HepG2 (cell line): ENCODE measurements around the gene CALR. TPM values are rescaled to one million over a fixed set of nuclear protein-coding genes. Genes with fewer than 3 reads are reported as not detected.

ENCODE experiments used
- HCFC1 ChIP-seq: fragments of 150-350 bp; IDR thresholded peaks from 2 replicates; pipeline ENCODE4 v1.6.1; 2014; ENCODE audit warnings: low read depth, low read length
- KDM4B ChIP-seq: sonication (generic); formaldehyde crosslinking; IDR thresholded peaks from 2 replicates; pipeline ENCODE4 v1.4.0; 2020; ENCODE audit warnings: missing genetic modification reagents
- MTA1 ChIP-seq: sonication (generic); formaldehyde crosslinking; IDR thresholded peaks from 2 replicates; pipeline ENCODE4 v1.4.0; 2020; ENCODE audit warnings: missing genetic modification reagents, mild to moderate bottlenecking, borderline replicate concordance
- MTA3 ChIP-seq: sonication (generic); formaldehyde crosslinking; IDR thresholded peaks from 2 replicates; pipeline ENCODE4 v1.4.0; 2020; ENCODE audit warnings: missing genetic modification reagents
- NFKB2 ChIP-seq: sonication (generic); formaldehyde crosslinking; IDR thresholded peaks from 2 replicates; pipeline ENCODE4 v1.4.0; 2020; ENCODE audit warnings: missing genetic modification reagents, borderline replicate concordance
- NR3C1 ChIP-seq: sonication (generic); formaldehyde crosslinking; IDR thresholded peaks from 2 replicates; pipeline ENCODE4 v1.4.0; 2020; ENCODE audit warnings: missing genetic modification reagents
- RFX1 ChIP-seq: fragments of 450-650 bp; IDR thresholded peaks from 2 replicates; pipeline ENCODE4 v1.6.1; 2017
- YEATS4 ChIP-seq: sonication (generic); formaldehyde crosslinking; IDR thresholded peaks from 2 replicates; pipeline ENCODE4 v1.4.0; 2020; ENCODE audit warnings: missing genetic modification reagents, borderline replicate concordance
- ZBTB7B ChIP-seq: sonication (generic); formaldehyde crosslinking; IDR thresholded peaks from 2 replicates; pipeline ENCODE4 v1.4.0; 2020; ENCODE audit warnings: missing genetic modification reagents
- ZFY ChIP-seq: sonication (generic); formaldehyde crosslinking; IDR thresholded peaks from 2 replicates; pipeline ENCODE4 v1.4.0; 2020; ENCODE audit warnings: missing genetic modification reagents
- ZNF317 ChIP-seq: sonication (generic); formaldehyde crosslinking; IDR thresholded peaks from 2 replicates; pipeline ENCODE4 v1.5.0; 2020; ENCODE audit warnings: mild to moderate bottlenecking, missing genetic modification reagents
- ZNF619 ChIP-seq: sonication (generic); formaldehyde crosslinking; IDR thresholded peaks from 2 replicates; pipeline ENCODE4 v1.4.0; 2020; ENCODE audit warnings: mild to moderate bottlenecking, missing genetic modification reagents
- polyA plus RNA-seq, 8 experiments: library from polyadenylated mRNA; depleted of rRNA in 3 of 8; stranded (reverse) in 7 of 8; unstranded in 1 of 8; fragments of >200 nt; fragmentation: Illumina TruSeq in 4 of 8; extraction: Trizol in 4 of 8; gene quantifications; 2 replicates each; pipeline versions ENCODE4 v1.2.1 to v1.2.3, GENCODE V29; 2011 to 2016; ENCODE audit warnings: low read depth in 4 of 8, missing spikeins in 1 of 8, mixed read lengths in 1 of 8; ENCODE audit not compliant: insufficient read depth in 1 of 8
- total RNA-seq, 5 experiments: library from RNA; depleted of rRNA; stranded (reverse); fragments of >200 nt; fragmentation: Illumina TruSeq; extraction: Trizol; gene quantifications; 2 replicates each; pipeline ENCODE4 v1.2.3, GENCODE V29; 2016; ENCODE audit warnings: low read depth in 1 of 5
- TF ChIP-seq, protein P1 (sequence below): sonication (generic); formaldehyde crosslinking; IDR thresholded peaks from 2 replicates; pipeline ENCODE4 v1.8.1; 2023; ENCODE audit warnings: mild to moderate bottlenecking, missing genetic modification reagents
- TF ChIP-seq, protein P2 (sequence below): sonication (generic); formaldehyde crosslinking; conservative IDR thresholded peaks from 2 replicates; pipeline ENCODE4 v1.8.0; 2022; ENCODE audit warnings: missing genetic modification reagents
- TF ChIP-seq, protein P3 (sequence below): IDR thresholded peaks from 2 replicates; pipeline ENCODE4 v1.6.1; 2016; ENCODE audit warnings: mild to moderate bottlenecking, missing biosample characterization, missing genetic modification reagents
- TF ChIP-seq, protein P4 (sequence below): sonication (generic); formaldehyde crosslinking; IDR thresholded peaks from 2 replicates; pipeline ENCODE4 v1.5.1; 2020; ENCODE audit warnings: mild to moderate bottlenecking, missing genetic modification reagents
- TF ChIP-seq, protein P5 (sequence below): sonication (generic); formaldehyde crosslinking; IDR thresholded peaks from 2 replicates; pipeline ENCODE4 v1.4.0; 2020; ENCODE audit warnings: missing genetic modification reagents
- TF ChIP-seq, protein P6 (sequence below): IDR thresholded peaks from 2 replicates; pipeline ENCODE4 v1.6.1; 2016; ENCODE audit warnings: missing genetic modification reagents, missing compliant biosample characterization

The CALR gene
- total and polyA plus RNA-seq, 2 of the 13 experiments (the other 11 are each of a cell fraction or from before 2014, with no cell fraction given) = 898 to 934 TPM

DNA sequence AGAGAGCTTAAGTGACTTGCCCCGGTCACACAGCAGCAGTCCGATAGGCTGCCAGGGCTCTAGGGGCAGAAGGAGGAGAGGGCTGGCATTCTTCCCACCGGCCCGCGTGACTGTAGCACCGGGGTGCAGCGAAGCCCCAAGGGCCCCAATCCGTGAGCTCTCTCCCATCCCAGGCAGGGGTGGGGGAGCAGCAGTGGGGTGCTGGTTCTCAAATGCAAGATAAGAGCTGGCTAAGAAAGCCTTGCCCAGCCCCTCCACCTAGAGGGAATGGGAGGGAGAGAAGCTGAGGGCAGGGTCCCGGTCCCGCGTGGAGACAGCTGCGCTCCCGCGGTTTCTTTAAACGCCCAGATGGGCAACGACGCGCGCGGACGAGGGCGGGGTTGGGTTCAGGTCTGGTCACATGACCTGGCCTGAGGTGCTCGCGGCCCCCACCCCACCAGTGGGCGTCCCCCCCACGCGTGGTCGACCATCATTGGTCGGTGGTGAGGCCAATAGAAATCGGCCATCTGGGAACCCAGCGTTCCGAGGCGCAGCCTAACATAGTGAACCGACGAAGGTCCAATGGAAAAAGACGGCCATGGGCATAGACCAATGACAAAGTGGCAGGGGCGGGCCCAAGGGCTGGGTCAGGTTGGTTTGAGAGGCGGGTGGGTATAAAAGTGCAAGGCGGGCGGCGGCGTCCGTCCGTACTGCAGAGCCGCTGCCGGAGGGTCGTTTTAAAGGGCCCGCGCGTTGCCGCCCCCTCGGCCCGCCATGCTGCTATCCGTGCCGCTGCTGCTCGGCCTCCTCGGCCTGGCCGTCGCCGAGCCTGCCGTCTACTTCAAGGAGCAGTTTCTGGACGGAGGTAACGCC lies at the start of gene CALR (continued):
- TF ChIP-seq, protein P1, sequence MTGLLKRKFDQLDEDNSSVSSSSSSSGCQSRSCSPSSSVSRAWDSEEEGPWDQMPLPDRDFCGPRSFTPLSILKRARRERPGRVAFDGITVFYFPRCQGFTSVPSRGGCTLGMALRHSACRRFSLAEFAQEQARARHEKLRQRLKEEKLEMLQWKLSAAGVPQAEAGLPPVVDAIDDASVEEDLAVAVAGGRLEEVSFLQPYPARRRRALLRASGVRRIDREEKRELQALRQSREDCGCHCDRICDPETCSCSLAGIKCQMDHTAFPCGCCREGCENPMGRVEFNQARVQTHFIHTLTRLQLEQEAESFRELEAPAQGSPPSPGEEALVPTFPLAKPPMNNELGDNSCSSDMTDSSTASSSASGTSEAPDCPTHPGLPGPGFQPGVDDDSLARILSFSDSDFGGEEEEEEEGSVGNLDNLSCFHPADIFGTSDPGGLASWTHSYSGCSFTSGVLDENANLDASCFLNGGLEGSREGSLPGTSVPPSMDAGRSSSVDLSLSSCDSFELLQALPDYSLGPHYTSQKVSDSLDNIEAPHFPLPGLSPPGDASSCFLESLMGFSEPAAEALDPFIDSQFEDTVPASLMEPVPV (CRISPR knock-in tag) = peak; percentile 56; the same call in 1 of the 2 replicates
- TF ChIP-seq ZNF317 (CRISPR knock-in tag) (no peak; the same call in 1 of the 2 replicates), ZNF619 (CRISPR knock-in tag) (0 out of 2 replicates have a peak, but pooled peaks have one; percentile 57), ZBTB7B (CRISPR knock-in tag) (peak; percentile 30; the same call in 1 of the 2 replicates), ZFY (CRISPR knock-in tag) (peak; percentile 86), YEATS4 (CRISPR knock-in tag) (peak; percentile 79), RFX1 (no peak), NR3C1 (CRISPR knock-in tag) (no peak), MTA3 (CRISPR knock-in tag) (no peak), NFKB2 (CRISPR knock-in tag) (peak; percentile 42; the same call in 1 of the 2 replicates), MTA1 (peak; percentile 67; the same call in 1 of the 2 replicates), KDM4B (CRISPR knock-in tag) (peak; percentile 29; the same call in 1 of the 2 replicates), HCFC1 (peak; percentile 3; the same call in 1 of the 2 replicates)
- TF ChIP-seq, protein P2, sequence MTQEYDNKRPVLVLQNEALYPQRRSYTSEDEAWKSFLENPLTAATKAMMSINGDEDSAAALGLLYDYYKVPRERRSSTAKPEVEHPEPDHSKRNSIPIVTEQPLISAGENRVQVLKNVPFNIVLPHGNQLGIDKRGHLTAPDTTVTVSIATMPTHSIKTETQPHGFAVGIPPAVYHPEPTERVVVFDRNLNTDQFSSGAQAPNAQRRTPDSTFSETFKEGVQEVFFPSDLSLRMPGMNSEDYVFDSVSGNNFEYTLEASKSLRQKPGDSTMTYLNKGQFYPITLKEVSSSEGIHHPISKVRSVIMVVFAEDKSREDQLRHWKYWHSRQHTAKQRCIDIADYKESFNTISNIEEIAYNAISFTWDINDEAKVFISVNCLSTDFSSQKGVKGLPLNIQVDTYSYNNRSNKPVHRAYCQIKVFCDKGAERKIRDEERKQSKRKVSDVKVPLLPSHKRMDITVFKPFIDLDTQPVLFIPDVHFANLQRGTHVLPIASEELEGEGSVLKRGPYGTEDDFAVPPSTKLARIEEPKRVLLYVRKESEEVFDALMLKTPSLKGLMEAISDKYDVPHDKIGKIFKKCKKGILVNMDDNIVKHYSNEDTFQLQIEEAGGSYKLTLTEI = no peak
- TF ChIP-seq, protein P3, sequence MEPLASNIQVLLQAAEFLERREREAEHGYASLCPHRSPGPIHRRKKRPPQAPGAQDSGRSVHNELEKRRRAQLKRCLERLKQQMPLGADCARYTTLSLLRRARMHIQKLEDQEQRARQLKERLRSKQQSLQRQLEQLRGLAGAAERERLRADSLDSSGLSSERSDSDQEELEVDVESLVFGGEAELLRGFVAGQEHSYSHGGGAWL = peak; percentile 71; the same call in 1 of the 2 replicates
- TF ChIP-seq, protein P4, sequence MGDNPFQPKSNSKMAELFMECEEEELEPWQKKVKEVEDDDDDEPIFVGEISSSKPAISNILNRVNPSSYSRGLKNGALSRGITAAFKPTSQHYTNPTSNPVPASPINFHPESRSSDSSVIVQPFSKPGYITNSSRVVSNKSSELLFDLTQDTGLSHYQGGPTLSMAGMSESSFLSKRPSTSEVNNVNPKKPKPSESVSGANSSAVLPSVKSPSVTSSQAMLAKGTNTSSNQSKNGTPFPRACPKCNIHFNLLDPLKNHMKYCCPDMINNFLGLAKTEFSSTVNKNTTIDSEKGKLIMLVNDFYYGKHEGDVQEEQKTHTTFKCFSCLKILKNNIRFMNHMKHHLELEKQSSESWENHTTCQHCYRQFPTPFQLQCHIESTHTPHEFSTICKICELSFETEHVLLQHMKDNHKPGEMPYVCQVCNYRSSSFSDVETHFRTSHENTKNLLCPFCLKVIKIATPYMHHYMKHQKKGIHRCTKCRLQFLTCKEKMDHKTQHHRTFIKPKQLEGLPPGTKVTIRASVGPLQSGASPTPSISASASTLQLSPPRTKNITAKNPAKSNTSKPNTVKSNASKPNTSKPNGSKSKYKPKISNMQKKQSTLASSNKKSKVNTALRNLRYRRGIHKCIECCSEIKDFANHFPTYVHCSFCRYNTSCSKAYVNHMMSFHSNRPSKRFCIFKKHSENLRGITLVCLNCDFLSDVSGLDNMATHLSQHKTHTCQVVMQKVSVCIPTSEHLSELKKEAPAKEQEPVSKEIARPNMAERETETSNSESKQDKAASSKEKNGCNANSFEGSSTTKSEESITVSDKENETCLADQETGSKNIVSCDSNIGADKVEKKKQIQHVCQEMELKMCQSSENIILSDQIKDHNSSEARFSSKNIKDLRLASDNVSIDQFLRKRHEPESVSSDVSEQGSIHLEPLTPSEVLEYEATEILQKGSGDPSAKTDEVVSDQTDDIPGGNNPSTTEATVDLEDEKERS (CRISPR knock-in tag) = no peak
- TF ChIP-seq, protein P5, sequence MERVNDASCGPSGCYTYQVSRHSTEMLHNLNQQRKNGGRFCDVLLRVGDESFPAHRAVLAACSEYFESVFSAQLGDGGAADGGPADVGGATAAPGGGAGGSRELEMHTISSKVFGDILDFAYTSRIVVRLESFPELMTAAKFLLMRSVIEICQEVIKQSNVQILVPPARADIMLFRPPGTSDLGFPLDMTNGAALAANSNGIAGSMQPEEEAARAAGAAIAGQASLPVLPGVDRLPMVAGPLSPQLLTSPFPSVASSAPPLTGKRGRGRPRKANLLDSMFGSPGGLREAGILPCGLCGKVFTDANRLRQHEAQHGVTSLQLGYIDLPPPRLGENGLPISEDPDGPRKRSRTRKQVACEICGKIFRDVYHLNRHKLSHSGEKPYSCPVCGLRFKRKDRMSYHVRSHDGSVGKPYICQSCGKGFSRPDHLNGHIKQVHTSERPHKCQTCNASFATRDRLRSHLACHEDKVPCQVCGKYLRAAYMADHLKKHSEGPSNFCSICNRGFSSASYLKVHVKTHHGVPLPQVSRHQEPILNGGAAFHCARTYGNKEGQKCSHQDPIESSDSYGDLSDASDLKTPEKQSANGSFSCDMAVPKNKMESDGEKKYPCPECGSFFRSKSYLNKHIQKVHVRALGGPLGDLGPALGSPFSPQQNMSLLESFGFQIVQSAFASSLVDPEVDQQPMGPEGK (CRISPR knock-in tag) = peak; percentile 98
- TF ChIP-seq, protein P6, sequence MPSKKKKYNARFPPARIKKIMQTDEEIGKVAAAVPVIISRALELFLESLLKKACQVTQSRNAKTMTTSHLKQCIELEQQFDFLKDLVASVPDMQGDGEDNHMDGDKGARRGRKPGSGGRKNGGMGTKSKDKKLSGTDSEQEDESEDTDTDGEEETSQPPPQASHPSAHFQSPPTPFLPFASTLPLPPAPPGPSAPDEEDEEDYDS = peak; percentile 93
